Midbrain (tissue), 1 donor: ENCODE data around the gene GPX7.
A peak's percentile ranks its signal among the peaks of the same experiment; 100 is the strongest.
"Not testable (repeated sequence)": the region's sequence is repeated elsewhere in the genome, so short reads cannot be mapped to it uniquely, and the experiment has no call there.

ENCODE experiments used
- DNase-seq: peaks from one replicate; lab custom pipeline; 2025; lab: John Stamatoyannopoulos, UW

Gene GPX7

GRCh38 chr1:52601991-52602855 is at the start of gene GPX7:
Gene GPX7, plus strand, starts transcription at chr1:52602371. Its CDS starts 39 bp downstream, at chr1:52602410.
- DNase-seq, result peak; percentile 36

- DNase-seq, result peak; percentile 82
These were observed 49.4 kb upstream of the GPX7 start, which contains the start of gene TUT4 for GRCh38 chr1:52552505-52553361. Gene TUT4, minus strand, starts transcription at chr1:52553092. Its CDS starts 26,812 bp downstream, at chr1:52526280.

GRCh38 chr1:52553362-52554266 is 48.6 kb upstream of the GPX7 start:
- DNase-seq, result peak; percentile 74

- DNase-seq, result no peak
These were observed 47.9 kb upstream of the GPX7 start for GRCh38 chr1:52554267-52554640.

- DNase-seq, result no peak
These were observed 47.4 kb upstream of the GPX7 start for GRCh38 chr1:52554756-52555155.

GRCh38 chr1:52556641-52557360 is 45.4 kb upstream of the GPX7 start:
- no peak for DNase-seq

GRCh38 chr1:52558941-52559340 is 43.2 kb upstream of the GPX7 start:
- no peak for DNase-seq

GRCh38 chr1:52559875-52560274 is 42.3 kb upstream of the GPX7 start:
- no peak for DNase-seq

- DNase-seq, result no peak
These were observed 39.4 kb upstream of the GPX7 start for GRCh38 chr1:52562766-52563165.

- DNase-seq, result no peak
These were observed 34.2 kb upstream of the GPX7 start for GRCh38 chr1:52567943-52568342.

GRCh38 chr1:52569449-52570210 is 32.5 kb upstream of the GPX7 start:
- no peak for DNase-seq

- DNase-seq, result no peak
These were observed 30.4 kb upstream of the GPX7 start for GRCh38 chr1:52571783-52572182.

GRCh38 chr1:52572387-52572786 is 29.8 kb upstream of the GPX7 start:
- DNase-seq, result no peak

GRCh38 chr1:52574594-52574993 is 27.6 kb upstream of the GPX7 start:
- no peak for DNase-seq

GRCh38 chr1:52576074-52576473 is 26.1 kb upstream of the GPX7 start:
- DNase-seq, result no peak

- DNase-seq, result not testable (repeated sequence)
These were observed 24.1 kb upstream of the GPX7 start for GRCh38 chr1:52578066-52578465.

- no peak for DNase-seq
These were observed 22.8 kb upstream of the GPX7 start for GRCh38 chr1:52579415-52579814.

GRCh38 chr1:52580283-52580682 is 21.9 kb upstream of the GPX7 start:
- no peak for DNase-seq

GRCh38 chr1:52582116-52582696 is 20.0 kb upstream of the GPX7 start:
- no peak for DNase-seq

GRCh38 chr1:52585474-52585873 is 16.7 kb upstream of the GPX7 start:
- no peak for DNase-seq
